Measurements from ENCODE around the gene MDFIC2.
"Not testable (repeated sequence)": the region's sequence is repeated elsewhere in the genome, so short reads cannot be mapped to it uniquely, and the experiment has no call there.

Gene MDFIC2

DNA sequence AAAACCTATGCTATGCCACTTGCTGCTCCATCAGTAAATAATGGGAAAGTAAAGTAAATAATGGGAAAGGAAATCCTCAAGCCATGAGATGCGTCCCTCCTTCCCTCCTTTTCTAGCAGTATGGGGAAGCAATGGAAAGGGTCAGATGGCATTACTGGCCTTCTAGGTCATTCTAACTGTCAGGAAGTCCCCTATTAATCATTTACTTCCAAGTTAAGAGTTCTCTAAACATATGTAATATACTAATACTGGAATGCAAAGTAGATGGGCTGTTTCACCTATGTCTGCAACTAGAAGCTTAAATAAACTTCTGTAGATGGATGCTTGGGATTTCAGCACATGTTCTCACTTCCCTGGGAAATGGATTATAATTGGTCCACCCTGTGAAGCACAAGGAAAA, 55.9 kb downstream of the MDFIC2 start:
- no peak for DNase-seq (ENCODE audit: low read depth)

DNA sequence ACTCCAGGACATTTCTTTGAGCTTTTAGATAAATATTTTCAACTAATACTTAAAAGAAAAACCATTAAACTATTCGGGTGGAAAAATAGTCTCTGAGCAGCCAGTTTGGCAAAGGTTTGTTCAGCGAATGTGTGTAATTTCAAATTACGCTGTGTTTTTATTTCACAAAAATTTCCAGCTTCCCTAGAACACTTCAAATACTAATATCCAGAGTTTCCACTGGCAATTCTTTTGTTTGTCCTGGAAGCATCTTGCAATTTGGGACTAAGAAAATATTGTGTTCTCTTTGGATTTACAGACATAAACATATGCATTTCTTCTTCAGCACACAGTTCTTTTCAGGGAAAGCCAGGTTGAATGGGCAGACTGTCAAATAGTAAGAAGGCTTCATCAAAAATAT, 61.9 kb downstream of the MDFIC2 start:
- DNase-seq (ENCODE audit: low read depth) = no peak

DNA sequence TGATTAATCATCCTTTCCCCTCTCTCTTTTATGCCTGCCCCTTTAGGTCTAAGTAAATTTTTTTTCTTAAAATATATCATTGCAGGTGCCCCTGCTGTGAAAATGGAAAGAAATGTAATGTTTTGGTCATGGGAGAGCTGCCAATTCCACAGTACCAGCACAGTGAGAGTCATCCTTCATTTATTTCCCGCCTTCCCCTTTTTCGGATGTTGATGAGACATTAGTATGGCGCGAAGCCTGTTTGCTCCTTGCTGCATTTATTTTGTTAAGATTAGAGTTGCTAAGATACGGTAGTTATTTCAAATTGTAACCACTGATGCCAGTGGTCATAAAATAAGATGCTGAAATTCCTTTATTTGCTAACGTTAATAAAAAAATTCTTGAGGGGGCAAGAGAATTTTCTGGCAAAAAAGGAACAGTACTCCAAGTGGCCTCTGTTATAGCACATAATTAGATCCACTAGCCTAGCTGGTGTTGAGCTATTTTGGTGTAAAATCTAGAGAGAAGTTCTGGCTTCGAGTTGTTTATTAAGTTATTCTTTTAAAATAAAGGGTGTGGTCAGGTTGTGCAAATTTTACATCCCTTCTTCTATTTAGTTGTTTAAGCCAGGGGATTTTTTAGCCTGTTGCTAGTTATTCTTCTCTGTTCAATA, 62.8 kb downstream of the MDFIC2 start:
- no peak for DNase-seq (ENCODE audit: low read depth)

DNA sequence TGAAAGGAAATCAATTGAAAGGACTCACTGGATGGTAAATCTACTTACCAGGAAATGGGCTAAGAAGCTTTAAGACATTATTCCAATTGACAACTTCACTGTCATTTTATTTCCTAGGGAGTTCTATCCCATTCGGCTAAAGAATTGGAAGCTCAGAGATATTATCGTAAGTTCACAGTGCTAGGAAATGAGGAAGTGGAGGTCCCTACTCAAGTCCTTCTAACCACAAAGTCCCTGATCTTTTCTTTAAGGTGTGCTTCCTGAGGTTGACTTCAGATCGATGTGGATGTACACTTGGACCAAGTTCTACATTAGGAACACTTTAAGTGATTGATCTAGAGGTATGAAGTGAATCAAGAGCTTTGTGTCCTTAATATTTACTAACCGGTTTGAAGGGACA, 63.6 kb downstream of the MDFIC2 start:
- no peak for DNase-seq (ENCODE audit: low read depth)

DNA sequence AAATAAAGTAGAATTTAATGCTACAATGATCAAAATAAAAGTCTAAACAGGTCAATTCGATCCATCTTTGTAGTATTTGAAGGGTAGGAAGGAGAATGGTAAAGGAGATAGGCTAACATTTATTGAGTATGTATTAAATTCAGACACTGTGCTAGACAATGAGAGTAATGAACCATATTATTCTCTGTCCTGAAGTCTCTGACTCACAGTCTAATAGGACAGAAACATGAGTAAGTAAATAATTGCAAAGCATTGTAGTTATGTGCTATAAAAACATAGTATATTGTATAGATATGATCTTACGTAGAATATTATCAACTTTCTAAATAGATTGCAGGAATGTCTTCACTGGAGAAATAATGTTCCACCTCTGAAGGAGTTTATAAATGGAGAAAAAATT, 64.5 kb downstream of the MDFIC2 start:
- no peak for DNase-seq (ENCODE audit: low read depth)

DNA sequence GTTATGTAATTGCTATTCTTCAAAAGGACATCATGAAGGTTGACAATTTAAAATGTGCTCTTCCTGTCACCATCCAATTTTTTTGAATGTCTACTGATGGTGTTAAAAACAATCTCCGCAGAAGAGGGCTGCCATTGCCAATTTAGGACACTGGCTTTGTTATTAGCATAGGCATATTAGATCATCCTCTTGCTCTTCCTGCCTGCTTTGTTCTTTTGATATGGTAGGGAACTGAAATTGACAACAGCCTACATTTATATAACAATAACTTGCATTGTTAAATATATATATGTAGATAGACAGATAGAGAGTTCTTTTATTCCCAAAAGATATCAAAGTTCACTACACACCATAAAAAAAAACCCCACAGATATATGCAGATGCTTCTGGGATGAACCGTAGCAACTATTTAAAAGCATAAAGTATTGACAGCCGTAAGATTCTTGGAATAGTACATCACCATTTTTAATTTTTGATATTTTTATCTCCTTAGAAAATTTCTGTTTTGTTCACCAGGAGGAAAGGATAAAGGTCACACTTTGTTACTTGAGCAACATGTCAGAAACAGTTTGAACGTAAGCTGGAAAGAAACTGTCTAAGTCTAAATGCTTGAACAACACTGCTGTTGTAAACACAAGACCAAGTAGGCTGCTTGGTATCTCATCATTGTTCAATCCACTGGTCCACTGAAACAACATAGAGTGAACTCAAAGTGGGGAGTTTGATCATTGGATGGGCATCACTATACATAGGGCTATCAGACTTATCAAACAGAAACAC, 66.5 kb downstream of the MDFIC2 start:
- no peak for DNase-seq (ENCODE audit: low read depth)

DNA sequence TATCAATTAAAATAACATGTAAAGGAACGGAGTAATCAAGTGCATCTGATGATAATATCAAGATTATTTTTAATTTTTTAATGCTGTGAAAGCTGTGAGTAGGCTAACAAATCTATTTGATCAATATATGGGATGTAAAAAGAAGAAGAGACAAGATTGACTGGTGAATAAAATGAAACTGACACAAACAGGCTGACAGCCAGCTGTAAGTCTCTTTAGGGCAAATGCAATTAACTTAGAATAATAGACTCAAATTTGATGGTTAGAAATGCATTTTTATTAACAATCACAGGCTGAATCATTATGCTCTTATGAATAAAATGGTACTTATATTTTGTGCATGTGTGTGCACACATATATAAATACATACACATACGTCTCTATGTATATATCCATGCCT, 68.0 kb downstream of the MDFIC2 start:
- no peak for DNase-seq (ENCODE audit: low read depth)

DNA sequence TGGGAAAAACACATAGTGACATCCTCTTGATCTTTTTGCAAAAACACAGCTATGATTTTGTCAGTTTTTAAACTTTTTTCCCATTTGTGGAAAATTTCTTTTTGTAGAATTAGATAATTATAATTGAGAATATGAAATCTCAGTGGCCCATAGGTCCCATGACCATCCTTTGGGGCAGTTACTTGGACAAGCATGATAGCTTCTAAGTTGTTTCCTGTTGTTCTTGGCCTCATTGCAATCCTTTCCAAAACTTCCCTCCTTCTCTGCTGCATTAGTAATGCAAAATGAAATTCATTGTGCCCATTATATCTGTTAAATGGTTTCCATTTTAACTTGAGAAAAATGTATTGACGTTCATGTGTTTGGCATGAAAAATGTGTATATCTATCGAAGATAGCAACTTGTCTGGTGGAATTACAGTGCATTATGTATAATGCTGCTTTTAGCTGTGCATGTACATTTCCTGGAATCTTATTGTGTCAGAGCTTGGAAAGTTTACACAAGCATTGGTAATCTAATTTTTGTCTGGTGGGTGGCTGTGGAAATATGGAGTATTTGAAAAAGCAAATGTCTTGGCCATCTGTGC, 70.0 kb downstream of the MDFIC2 start:
- DNase-seq (ENCODE audit: low read depth) = no peak

DNA sequence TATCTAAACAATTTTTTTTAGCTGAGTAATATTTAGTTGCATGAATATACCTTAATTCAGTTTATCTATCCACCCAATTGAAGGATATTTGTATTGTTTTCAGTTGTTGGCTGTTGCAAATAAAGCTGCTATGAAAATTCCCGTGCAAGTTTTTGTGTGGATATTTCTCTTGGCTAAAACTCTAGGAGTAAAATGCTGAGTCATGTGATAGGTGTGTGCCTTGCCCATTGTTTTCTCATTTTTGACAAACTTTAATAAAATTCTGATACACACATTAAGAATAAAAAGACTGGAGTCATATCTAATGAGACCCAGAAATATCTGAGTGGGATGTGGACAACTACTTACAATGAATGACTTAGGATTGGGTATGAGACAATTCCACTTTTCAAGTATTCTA, 78.6 kb downstream of the MDFIC2 start:
- no peak for DNase-seq (ENCODE audit: low read depth)

DNA sequence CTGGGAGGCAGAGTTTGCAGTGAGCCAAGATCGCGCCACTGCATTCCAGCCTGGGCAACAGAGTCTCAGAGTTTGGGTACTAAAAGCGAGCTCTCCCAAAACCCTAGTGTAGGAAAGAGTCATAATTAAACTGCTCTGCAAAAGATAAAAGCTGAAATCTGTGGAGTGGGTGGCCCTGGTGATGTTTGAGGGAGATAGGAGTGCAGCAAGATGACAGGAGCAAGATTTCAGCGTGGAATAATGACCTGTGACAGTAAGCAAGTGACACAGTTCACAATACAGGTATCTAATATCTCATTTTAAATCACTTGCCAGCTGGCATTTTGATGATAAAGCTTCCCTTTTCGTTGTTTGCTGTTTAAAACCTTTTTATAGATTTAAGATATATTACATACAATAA, 79.3 kb downstream of the MDFIC2 start:
- DNase-seq (ENCODE audit: low read depth) = no peak

DNA sequence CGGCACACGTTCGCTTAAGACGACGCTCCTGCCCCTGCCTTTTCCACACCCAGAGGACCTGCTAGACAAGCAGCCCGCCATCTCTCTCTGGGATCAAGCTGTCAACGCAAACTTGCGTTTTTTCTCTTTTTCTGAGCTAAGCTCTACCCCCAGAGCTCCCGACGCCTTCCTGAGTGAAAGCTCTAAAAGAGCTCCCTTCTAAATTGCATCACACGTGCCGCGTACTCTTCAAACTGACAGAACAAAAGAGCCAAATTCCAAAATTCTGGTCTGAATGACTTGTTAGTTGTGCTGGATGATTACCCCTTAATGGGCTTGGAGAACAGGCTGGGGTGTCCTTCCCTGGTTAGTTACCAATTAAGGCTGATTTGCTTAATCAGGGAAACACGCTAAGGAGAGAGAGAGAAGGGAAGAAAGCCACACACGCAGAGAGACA, 81.2 kb downstream of the MDFIC2 start:
- DNase-seq (ENCODE audit: low read depth) = no peak

DNA sequence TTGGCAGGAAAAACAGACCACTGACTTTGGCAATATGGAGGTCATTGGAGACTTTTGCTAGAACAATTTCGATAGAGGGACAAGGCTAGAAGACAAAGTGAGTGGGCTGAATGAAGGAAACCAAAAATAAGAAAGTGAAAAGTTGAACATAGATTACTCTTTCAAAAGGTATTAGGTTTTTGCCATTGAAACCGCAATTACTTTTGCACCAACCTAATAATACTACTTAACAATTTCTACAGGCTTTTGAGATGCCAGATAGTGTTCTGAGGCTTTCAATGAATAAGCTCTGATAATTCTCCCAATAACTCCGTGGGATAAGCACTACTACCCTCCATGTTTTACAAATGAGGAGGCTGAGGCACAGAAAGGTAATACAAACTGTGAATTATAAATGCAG, 85.0 kb downstream of the MDFIC2 start:
- DNase-seq (ENCODE audit: low read depth) = no peak

DNA sequence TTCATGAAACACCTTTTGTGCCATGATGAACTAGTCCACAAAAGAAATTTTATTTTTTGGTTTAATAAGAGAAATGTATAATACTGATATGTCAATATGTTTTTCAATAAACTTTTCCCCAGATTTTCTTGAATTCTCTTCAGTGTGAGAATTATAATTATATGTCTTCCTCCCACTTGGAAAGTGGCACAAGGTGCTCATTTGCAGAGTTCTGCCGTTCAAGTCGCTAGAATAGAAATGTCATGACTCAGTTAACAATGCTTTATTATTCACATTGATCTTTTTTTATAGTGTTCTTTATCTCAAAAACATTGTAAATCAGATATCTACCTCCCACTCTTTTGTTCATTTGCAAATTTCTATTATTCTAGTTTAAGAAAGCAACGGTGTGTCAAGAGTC, 87.3 kb downstream of the MDFIC2 start:
- no peak for DNase-seq (ENCODE audit: low read depth)

DNA sequence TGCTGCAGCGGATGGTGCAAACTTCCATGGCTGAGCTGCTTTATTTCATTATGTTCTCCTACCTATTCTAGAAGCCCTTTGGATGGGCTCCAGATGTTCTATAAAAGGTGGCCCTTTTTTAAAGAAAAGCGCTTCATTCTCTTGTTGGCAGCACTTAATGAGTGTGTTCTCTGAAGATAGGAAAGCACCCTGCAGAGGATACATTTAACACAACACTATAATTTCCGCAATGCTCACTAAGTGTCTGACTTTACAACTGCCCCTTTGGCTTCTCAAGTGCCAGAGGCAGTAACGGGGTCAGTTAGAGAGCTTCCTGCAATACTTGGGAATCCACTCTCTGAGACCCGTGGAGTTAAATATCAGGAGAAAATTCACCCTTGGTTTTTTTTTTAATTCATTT, 88.1 kb downstream of the MDFIC2 start:
- no peak for DNase-seq (ENCODE audit: low read depth)

DNA sequence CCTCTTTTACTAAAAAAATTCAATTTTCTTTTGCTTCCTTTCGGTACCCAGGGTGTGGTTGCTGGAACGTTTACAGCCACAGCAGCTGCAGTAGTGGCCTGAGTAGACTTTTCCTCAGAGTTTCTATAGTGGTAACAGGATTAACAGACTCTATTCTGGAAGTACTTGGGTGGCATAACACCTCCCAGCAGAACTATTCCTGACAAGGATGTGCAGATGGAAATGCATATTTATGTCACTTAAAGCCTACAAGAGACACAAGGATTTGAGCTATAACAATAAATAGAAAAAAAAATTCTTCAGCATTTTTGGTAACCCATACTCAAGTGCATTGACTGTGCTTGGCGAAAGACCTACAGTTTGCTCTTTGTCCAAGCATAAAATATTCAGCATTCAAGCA, 94.0 kb downstream of the MDFIC2 start:
- DNase-seq (ENCODE audit: low read depth) = no peak

DNA sequence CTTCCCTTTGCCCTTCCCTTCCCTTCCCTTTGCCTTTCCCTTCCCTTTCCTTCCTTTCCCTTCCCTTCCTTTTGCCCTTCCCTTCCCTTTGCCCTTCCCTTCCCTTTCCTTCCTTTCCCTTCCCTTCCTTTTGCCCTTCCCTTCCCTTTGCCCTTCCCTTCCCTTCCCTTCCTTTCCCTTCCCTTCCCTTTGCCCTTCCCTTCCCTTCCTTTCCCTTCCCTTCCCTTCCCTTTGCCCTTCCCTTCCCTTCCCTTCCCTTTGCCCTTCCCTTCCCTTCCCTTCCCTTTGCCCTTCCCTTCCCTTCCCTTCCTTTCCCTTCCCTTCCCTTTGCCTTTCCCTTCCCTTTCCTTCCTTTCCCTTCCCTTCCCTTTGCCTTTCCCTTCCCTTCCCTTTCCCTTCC, 101.2 kb downstream of the MDFIC2 start:
- DNase-seq (ENCODE audit: low read depth) = not testable (repeated sequence)

DNA sequence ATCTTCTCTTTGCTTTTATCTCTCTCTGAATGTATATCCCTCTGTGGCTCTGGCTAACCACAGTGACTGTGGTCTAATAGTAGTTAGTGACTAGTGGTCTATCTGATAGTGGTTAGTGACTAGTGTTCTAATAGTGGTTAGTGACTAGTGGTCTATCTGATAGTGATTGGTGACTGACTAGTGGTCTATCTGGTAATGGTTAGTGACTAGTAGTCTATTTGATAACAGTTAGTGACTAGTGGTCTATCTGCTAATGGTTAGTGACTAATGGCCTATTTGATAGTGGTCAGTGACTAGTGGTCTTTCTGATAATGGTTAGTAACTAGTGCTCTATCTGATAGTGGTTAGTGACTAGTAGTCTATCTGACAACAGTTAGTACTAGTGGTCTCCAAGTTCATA, 110.5 kb downstream of the MDFIC2 start:
- no peak for DNase-seq (ENCODE audit: low read depth)

DNA sequence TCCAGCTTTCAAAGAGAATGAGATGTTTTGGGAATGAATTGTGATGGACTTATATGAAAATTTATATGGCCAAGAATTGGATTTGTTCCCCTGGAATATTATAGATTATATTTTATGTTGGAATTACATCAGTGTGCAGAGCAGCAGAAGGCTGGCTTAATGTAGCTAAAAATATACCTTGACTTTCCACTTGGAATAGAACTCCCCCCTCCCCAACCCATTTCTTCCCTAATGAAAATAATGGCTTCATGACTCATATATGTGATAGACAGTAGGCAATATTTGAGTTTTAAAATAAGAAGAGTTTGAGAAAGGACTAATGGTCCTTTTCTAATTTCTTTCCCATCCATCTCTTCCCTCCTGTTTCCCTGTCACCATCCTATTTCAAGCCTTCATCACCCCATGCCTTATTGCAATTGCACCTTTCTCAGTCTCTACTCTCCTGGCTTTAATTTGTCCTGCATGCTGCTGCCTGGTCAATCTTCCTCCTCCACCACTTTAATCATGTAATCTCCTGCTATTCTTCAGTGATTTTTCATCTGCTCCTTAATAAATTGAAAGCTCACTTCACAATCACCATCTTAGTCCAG, 122.5 kb downstream of the MDFIC2 start:
- DNase-seq (ENCODE audit: low read depth) = no peak

DNA sequence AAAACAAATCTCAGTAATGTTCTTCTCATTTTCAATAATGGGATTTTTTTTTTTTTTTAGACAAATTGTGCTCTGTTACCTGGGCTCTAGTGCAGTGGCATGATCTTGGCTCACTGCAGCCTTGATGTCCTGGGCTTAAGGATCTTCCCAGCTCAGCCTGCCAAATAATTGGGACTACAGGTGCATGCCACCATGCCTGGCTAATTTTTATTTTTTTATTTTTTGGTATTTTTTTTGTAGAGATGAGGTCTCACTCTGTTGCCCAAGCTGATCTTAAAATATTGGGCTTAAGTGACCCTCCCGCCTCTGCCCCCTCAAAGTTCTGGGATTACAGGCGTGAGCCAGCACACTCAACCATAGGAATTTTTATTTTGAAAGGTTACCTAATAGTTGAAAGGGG, 126.2 kb downstream of the MDFIC2 start:
- DNase-seq (ENCODE audit: low read depth) = no peak

DNA sequence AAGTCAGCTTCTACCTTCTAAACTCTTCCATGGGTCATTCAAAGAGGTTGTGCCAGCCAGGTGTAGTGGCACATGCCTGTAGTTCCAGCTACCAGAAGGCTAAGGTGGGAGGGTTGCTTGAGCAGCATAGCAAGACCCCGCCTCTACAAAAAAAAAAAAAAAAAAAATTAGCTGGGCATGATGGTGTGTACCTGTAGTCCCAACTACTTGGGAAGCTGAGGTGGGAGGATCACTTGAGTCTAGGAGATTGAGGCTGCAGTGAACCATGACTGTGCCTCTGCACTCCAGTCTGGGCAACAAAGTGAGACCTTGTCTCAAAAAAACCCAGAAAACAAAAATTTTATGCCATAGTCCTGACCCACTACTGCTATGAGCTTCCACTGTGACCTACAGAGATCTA, 126.8 kb downstream of the MDFIC2 start:
- no peak for DNase-seq (ENCODE audit: low read depth)

DNA sequence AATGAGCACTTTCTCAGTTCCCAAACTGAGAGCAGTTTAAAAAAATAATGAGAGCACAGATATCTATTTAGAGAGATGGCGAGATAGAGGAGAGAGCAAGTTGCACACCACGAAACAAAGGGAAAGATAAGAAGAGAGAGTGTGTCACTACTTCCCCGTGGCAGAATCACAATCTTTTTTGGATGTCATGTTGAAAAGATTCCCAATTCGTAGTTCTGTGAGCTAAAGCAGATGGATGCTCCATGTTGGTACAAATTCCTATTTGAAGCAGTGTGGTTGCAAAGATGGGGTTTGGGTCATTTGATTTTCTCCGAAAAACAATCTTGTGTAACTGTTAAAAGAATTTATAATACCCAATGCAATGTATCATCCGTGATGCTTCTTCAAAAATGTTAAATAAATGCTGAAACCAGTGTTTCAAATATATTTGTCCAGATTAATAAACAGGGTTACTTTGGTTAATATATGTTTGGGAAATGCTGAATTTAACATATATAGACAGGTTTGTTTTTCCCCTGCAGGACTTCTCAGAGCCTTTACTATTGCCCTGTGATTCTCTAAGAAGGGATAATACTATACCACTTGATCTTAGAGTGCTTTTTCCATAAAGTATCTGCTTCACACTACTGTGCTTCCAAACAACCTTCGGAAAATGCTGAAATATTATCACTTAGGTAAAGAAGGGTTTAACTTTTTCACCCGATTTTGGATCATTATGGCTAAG, 128.5 kb downstream of the MDFIC2 start:
- DNase-seq (ENCODE audit: low read depth) = no peak

DNA sequence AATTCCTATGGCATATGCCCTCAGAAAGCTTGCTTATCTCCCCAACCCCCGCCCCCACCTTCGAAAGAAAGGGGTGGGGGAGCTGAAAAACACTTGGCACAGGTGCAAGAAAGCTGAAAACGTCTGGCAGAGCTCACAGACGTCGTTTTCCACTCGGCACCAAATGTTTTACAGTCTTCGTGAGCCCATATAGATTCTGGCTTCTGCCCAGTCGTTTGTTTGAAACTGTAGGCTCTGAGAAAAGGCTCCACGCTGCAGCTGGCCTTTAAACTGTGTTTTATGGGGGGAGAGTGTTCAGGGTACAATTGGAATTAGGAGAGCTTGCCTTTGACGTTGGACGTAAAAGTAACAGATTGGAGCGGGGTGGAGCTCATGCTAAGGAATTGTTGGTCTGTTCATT, 130.3 kb downstream of the MDFIC2 start:
- DNase-seq (ENCODE audit: low read depth) = no peak

DNA sequence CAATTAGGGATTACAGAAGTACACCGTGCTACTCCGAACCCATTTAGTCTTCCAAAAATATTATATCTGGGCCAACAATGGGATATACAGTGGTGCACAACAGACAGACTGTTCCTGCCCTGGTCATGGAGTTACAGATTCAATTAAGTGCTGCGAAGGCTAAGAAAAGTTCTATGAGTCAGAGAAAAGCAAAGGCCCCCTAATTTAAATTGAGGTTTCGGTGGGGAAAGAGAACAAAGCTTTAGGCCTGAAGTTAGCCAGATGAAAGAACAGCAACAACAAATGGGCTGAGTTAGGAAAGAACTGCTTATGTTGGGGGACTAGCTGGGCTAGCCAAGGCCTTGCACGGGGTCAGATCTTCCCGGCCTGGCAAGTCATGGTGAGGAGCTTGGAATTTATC, 131.8 kb downstream of the MDFIC2 start:
- DNase-seq (ENCODE audit: low read depth) = no peak

Measured in activated gamma-delta T cell treated with anti-CD3 and anti-CD28 coated beads, Interleukin-2, amount 50 U/mL, for 16 hours (primary cell).